HG03571 (cell line): ENCODE measurements around the gene RNU11.
"Not testable (repeated sequence)": the region's sequence is repeated elsewhere in the genome, so short reads cannot be mapped to it uniquely, and the experiment has no call there.

Source experiments
- ATAC-seq: cut with Tn5 transposase; IDR thresholded peaks from one replicate; pipeline ENCODE4 v1.9.1; 2021; ENCODE audit not compliant: unreplicated experiment

RNU11 gene

DNA sequence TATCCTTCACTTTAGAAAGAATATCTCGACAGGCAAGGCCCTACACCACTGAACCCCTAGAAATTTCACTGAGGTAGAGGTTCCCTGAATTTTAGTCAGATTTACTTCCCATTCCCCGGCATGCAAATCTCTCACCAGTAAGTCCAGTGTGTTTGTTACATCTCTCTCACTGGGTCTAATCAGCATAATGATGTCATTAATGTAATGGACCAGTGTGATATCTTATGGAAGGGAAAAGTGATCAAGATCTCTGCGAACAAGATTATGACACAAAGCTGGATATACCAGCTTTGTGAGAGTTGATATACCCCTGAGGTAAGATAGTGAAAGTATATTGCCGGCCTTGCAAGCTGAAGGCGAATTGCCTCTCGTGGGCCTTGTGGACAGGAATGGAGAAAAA, 7.9 kb downstream of the RNU11 start:
- ATAC-seq: no peak

GRCh38 chr1:28663871-28664470, 15.6 kb downstream of the RNU11 start:
- ATAC-seq: no peak

GRCh38 chr1:28666806-28667205, 18.4 kb downstream of the RNU11 start:
- no peak for ATAC-seq

DNA sequence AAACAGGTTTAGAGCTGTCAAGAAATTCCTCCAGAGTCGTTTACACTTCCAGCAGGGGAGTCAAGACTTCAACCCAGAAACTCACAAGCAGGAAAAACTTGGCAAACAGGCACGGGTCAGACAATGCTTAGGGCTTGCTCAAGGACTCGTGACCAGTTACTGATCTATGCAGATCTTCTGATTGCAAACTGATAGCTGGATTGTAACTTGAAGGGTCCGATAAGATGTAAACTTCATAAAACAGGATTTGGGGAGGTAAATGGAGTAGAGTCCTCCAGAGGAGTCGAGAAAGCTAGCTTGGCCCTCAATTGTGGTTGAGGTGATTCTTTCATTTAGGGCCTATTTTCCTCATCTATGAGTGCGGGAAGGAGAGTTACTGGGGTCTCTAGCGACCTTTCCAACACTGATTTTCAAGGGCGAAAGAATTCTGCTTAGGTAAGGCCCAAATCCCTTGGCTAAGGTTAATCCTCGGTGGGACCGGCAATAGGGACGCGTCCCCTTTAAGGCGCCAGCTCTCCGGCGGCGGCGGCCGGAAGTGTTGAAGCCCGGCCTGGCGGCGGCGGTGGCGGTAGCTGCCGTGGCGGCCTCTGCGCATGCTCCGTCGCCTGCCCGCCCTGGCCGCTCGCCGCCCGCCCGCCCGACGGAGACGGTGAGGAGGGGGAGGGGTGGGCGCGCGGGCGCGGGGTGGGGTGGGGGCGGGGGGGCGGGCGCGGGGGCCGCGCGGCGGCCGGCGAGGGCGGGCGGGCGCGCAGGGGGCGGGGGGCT, 20.0 kb downstream of the RNU11 start, which contains the start of gene GMEB1:
Gene GMEB1 (plus strand): TSS at position 594 of the 765 bp plus-strand sequence. CDS start 14,829 bp downstream, outside the sequence.
- ATAC-seq: peak; percentile 61

- peak; percentile 47 for ATAC-seq
Observed at GRCh38 chr1:28668956-28669723, 20.7 kb downstream of the RNU11 start.

- ATAC-seq: no peak
Observed at GRCh38 chr1:28671254-28671780, 22.9 kb downstream of the RNU11 start.

GRCh38 chr1:28672971-28673370, 24.6 kb downstream of the RNU11 start:
- not testable (repeated sequence) for ATAC-seq

DNA sequence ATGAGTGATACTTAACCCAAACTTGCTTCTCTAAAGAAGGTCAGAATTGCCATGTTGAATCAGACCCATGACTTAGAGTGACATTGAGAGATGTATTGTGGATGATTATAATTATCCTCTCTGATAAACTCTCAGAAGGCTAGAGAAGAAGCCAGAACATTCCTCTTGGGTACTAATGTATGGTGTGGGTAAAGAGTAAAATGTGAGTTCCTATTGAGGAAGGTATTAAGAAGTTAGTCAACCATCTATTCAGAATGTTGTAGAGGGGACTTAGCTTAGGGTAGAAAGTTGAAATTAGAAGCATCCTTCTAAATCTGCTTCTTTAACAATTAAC, 27.5 kb downstream of the RNU11 start:
- ATAC-seq: no peak

DNA sequence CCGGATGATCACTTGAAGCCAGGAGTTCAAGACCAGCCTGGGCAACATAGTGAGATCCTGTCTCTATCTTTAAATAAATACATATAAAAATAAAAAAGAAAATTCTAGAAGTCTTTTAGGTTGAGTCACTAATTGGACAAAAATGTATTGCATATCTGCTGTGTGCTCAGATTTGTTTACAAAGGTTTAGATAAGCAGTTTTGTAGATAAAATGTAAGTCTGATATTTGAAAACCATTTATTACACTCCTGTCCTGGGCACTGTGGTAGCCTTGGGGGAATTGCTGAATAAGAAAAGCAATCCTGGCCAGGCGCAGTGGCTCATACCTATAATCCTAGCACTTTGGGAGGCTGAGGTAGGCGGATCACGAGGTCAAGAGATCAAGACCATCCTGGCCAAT, 31.8 kb downstream of the RNU11 start:
- ATAC-seq: no peak

DNA sequence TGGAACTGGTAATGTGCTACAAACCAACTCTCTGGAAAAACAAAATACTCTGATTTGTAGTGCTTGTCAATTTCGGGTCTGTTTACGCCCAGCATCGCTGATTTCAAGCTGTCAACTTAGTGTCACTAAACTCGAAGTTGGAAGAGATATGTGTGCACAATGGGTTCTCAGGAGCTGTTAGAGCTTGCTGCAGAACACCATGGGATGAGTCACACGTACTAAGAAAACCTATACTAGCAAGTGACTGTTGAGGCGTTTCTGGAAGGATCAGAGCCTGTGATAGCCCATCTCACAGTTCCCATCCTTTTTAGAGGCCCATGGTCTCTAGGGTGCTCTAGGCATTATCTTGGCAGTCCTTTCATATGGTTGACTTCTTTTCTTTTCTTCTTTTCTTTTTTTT, 34.4 kb downstream of the RNU11 start:
- ATAC-seq: no peak

DNA sequence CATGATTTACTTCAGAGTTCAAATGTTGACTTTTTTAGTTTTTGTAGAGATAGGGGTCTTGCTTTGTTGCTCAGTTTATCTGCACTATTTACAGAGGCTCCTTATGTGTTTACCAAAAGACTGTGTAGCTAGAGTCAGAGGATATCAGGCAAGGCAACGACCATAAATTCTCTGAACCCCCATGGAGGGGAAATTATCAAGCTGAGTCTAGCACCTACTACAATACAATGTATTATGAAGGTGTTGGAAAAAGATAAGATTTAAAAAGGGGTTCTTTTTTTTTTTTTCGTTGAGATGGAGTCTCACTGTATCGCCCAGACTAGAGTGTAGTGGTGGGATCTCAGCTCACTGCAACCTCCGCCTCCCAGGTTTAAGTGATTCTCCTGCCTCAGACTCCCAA, 36.5 kb downstream of the RNU11 start:
- ATAC-seq: no peak

DNA sequence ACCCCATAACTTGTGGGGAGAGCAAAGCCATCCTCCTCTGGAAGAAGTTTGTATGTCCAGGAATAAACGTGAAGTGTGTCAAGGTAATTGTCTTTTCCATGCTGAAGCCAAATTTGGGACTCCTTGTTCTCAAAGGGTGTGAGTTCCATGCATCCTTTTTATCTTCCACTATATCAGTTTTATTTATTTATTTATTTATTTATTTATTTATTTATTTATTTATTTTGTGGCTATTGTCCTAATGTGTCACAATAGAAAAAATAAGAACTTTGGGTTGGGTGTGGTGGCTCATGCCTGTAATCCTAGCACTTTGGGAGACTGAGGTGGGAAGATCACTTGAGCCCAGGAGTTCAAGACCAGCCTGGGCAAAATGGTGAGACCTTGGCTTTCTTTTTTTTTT, 43.2 kb downstream of the RNU11 start:
- ATAC-seq: not testable (repeated sequence)
